ENCODE data around the gene TFF1.

The TFF1 gene

GRCh38 chr21:42343556-42343955 is 22.8 kb downstream of the TFF1 start:
- Mint-ChIP-seq H3K4me1 (peaks cover 18% of the 10 kb centered on the region), H3K9me3 (no peaks in the 10 kb centered on the region), H3K36me3 (ENCODE audit: low read depth) (no peaks in the 10 kb centered on the region), H3K27ac (no peak overlapping the region), H3K4me3 (no peak overlapping the region), H3K27me3 (ENCODE audit: low read depth, poor library complexity) (peaks cover 4% of the 10 kb centered on the region)
- TF ChIP-seq CTCF (IDR thresholded peaks at IDR 0.05): no peak
- no peak for DNase-seq

- Mint-ChIP-seq H3K27ac (no peak overlapping the region), H3K27me3 (ENCODE audit: low read depth, poor library complexity) (peaks cover 4% of the 10 kb centered on the region), H3K4me3 (no peak overlapping the region), H3K4me1 (peaks cover 22% of the 10 kb centered on the region), H3K9me3 (no peaks in the 10 kb centered on the region), H3K36me3 (ENCODE audit: low read depth) (no peaks in the 10 kb centered on the region)
- TF ChIP-seq CTCF (IDR thresholded peaks at IDR 0.05): no peak
- no peak for DNase-seq
These were observed 23.2 kb downstream of the TFF1 start for GRCh38 chr21:42343101-42343500.

GRCh38 chr21:42341776-42342542 is 24.4 kb downstream of the TFF1 start:
- no peaks in the 10 kb centered on the region for H3K9me3 Mint-ChIP-seq
- H3K4me1 Mint-ChIP-seq: peaks cover 31% of the 10 kb centered on the region
- no peak overlapping the region for H3K4me3 Mint-ChIP-seq

GRCh38 chr21:42340187-42341050 is 25.9 kb downstream of the TFF1 start:
- Mint-ChIP-seq H3K36me3 (ENCODE audit: low read depth) (no peaks in the 10 kb centered on the region), H3K9me3 (no peaks in the 10 kb centered on the region), H3K4me3 (no peak overlapping the region), H3K4me1 (peaks cover 42% of the 10 kb centered on the region), H3K27ac (no peak overlapping the region), H3K27me3 (ENCODE audit: low read depth, poor library complexity) (peaks cover 4% of the 10 kb centered on the region)
- TF ChIP-seq CTCF (IDR thresholded peaks at IDR 0.05): no peak
- DNase-seq: no peak

More at GRCh38 chr21:42341776-42342542, 24.4 kb downstream of the TFF1 start:
- DNase-seq: no peak
- TF ChIP-seq CTCF (IDR thresholded peaks at IDR 0.05): no peak
- Mint-ChIP-seq H3K27ac (no peak overlapping the region), H3K27me3 (ENCODE audit: low read depth, poor library complexity) (peaks cover 4% of the 10 kb centered on the region), H3K36me3 (ENCODE audit: low read depth) (no peaks in the 10 kb centered on the region)

GRCh38 chr21:42338729-42339715 is 27.3 kb downstream of the TFF1 start:
- no peak overlapping the region for H3K27ac Mint-ChIP-seq

More at GRCh38 chr21:42338729-42339715, 27.3 kb downstream of the TFF1 start:
- Mint-ChIP-seq H3K4me3 (no peak overlapping the region), H3K27me3 (ENCODE audit: low read depth, poor library complexity) (peaks cover 4% of the 10 kb centered on the region), H3K9me3 (no peaks in the 10 kb centered on the region), H3K36me3 (ENCODE audit: low read depth) (no peaks in the 10 kb centered on the region), H3K4me1 (peaks cover 44% of the 10 kb centered on the region)
- DNase-seq: no peak
- TF ChIP-seq CTCF (IDR thresholded peaks at IDR 0.05): no peak

Measured in nephron progenitor cell (in vitro differentiated cells).